ENCODE measurements around the gene SLC5A12. TPM values are rescaled to one million over a fixed set of nuclear protein-coding genes. Genes with fewer than 3 reads are reported as not detected.

Gene SLC5A12
- total RNA-seq, result not detected in 2 replicates

- no peak for DNase-seq (ENCODE audit: low read depth, low spot score)
These were observed at the start of gene SLC5A12 for GRCh38 chr11:26721948-26722475. Gene SLC5A12 (minus strand): TSS chr11:26722060. CDS start chr11:26721714, 346 bp downstream.

- no peak for DNase-seq (ENCODE audit: low read depth, low spot score)
These were observed 47.2 kb upstream of the SLC5A12 start for GRCh38 chr11:26769027-26769426.

GRCh38 chr11:26767060-26767459, 45.2 kb upstream of the SLC5A12 start:
- DNase-seq (ENCODE audit: low read depth, low spot score), result no peak

- DNase-seq (ENCODE audit: low read depth, low spot score), result no peak
These were observed 43.5 kb upstream of the SLC5A12 start for GRCh38 chr11:26765323-26765722.

- no peak for DNase-seq (ENCODE audit: low read depth, low spot score)
These were observed 43.0 kb upstream of the SLC5A12 start for GRCh38 chr11:26764825-26765224.

- no peak for DNase-seq (ENCODE audit: low read depth, low spot score)
These were observed 42.5 kb upstream of the SLC5A12 start for GRCh38 chr11:26764315-26764714.

GRCh38 chr11:26762089-26762488, 40.2 kb upstream of the SLC5A12 start:
- no peak for DNase-seq (ENCODE audit: low read depth, low spot score)

- DNase-seq (ENCODE audit: low read depth, low spot score), result no peak
These were observed 39.5 kb upstream of the SLC5A12 start for GRCh38 chr11:26761361-26761809.

- DNase-seq (ENCODE audit: low read depth, low spot score), result no peak
These were observed 36.1 kb upstream of the SLC5A12 start for GRCh38 chr11:26757995-26758394.

- DNase-seq (ENCODE audit: low read depth, low spot score), result no peak
These were observed 33.9 kb upstream of the SLC5A12 start for GRCh38 chr11:26755762-26756161.

- no peak for DNase-seq (ENCODE audit: low read depth, low spot score)
These were observed 32.1 kb upstream of the SLC5A12 start for GRCh38 chr11:26753723-26754504.

- no peak for DNase-seq (ENCODE audit: low read depth, low spot score)
These were observed 28.1 kb upstream of the SLC5A12 start for GRCh38 chr11:26749927-26750326.

- DNase-seq (ENCODE audit: low read depth, low spot score), result no peak
These were observed 21.8 kb upstream of the SLC5A12 start for GRCh38 chr11:26743622-26744021.

GRCh38 chr11:26742966-26743365, 21.1 kb upstream of the SLC5A12 start:
- no peak for DNase-seq (ENCODE audit: low read depth, low spot score)

GRCh38 chr11:26741036-26741435, 19.2 kb upstream of the SLC5A12 start:
- no peak for DNase-seq (ENCODE audit: low read depth, low spot score)

GRCh38 chr11:26739366-26740073, 17.7 kb upstream of the SLC5A12 start:
- no peak for DNase-seq (ENCODE audit: low read depth, low spot score)

- no peak for DNase-seq (ENCODE audit: low read depth, low spot score)
These were observed 12.8 kb upstream of the SLC5A12 start for GRCh38 chr11:26734691-26735090.

GRCh38 chr11:26731084-26731456, 9.2 kb upstream of the SLC5A12 start:
- no peak for DNase-seq (ENCODE audit: low read depth, low spot score)

GRCh38 chr11:26730414-26731083, 8.7 kb upstream of the SLC5A12 start:
- DNase-seq (ENCODE audit: low read depth, low spot score), result no peak

GRCh38 chr11:26729284-26729683, 7.4 kb upstream of the SLC5A12 start:
- DNase-seq (ENCODE audit: low read depth, low spot score), result no peak

- DNase-seq (ENCODE audit: low read depth, low spot score), result no peak
These were observed 5.1 kb upstream of the SLC5A12 start for GRCh38 chr11:26726960-26727359.

- no peak for DNase-seq (ENCODE audit: low read depth, low spot score)
These were observed 1.9 kb downstream of the SLC5A12 start for GRCh38 chr11:26719998-26720397.

All from pulmonary artery endothelial cell (primary cell).